ENCODE measurements around the gene TRIM56.

GRCh38 chr7:101119876-101120275 is 34.6 kb downstream of the TRIM56 start:
- TF ChIP-seq CTCF (conservative IDR thresholded peaks at IDR 0.05; ENCODE audit: low read depth, low read length): no peak
- no peak for TF ChIP-seq POLR2A (IDR thresholded peaks at IDR 0.05; ENCODE audit: low read depth, low read length)
- no peak for TF ChIP-seq MXI1 (IDR thresholded peaks at IDR 0.05; ENCODE audit: borderline replicate concordance, low read depth, low read length)
- TF ChIP-seq CHD1 (IDR thresholded peaks at IDR 0.05; ENCODE audit: low read depth, low read length): no peak
- no peak for TF ChIP-seq CEBPB (IDR thresholded peaks at IDR 0.05; ENCODE audit: low read depth, low read length)
- TF ChIP-seq MAFK (IDR thresholded peaks at IDR 0.05; ENCODE audit: low read depth, low read length): peak; percentile 18; the same call in 1 of the 2 replicates
- no peak for TF ChIP-seq USF2 (IDR thresholded peaks at IDR 0.05; ENCODE audit: low read depth, low read length)
- TF ChIP-seq SMC3 (IDR thresholded peaks at IDR 0.05; ENCODE audit: low read depth, low read length): no peak
- no peak for TF ChIP-seq NFE2L2 (IDR thresholded peaks at IDR 0.05; ENCODE audit: low read depth, low read length)

All from IMR-90 (cell line).